Activated T-helper 2 cell treated with anti-CD3 and anti-CD28 coated beads, Interferon-gamma antibody, Interleukin-2, Interleukin-4, amounts not matched to agents 10 μg/mL and 5 μg/mL and 100 μg/mL, durations not matched to agents 14 hours and 24 hours and 36 hours (primary cell): ENCODE measurements around the gene WEE2. TPM values are rescaled to one million over a fixed set of nuclear protein-coding genes. Genes with fewer than 3 reads are reported as not detected.
"Not testable (repeated sequence)": the region's sequence is repeated elsewhere in the genome, so short reads cannot be mapped to it uniquely, and the experiment has no call there.

ENCODE experiments used
- DNase-seq: peaks from one replicate; pipeline ENCODE4 v3.0.0; 2021; ENCODE audit warnings: low spot score
- H3K27ac Mint-ChIP-seq: one replicate; pipeline ENCODE4 v1.8.0; 2021; ENCODE audit warnings: mixed read lengths
- H3K27me3 Mint-ChIP-seq: one replicate; pipeline ENCODE4 v1.8.0; 2021; ENCODE audit warnings: low read depth, mixed read lengths
- H3K36me3 Mint-ChIP-seq: one replicate; pipeline ENCODE4 v1.8.0; 2021; ENCODE audit warnings: low read depth, mixed read lengths
- H3K4me1 Mint-ChIP-seq: one replicate; pipeline ENCODE4 v1.8.0; 2021; ENCODE audit warnings: low read depth, mixed read lengths
- H3K4me3 Mint-ChIP-seq: one replicate; pipeline ENCODE4 v1.8.0; 2021; ENCODE audit warnings: low read depth, mild to moderate bottlenecking, moderate library complexity, mixed read lengths
- H3K9me3 Mint-ChIP-seq: one replicate; pipeline ENCODE4 v1.8.0; 2021; ENCODE audit warnings: mixed read lengths
- intact Hi-C: fragments of 100-400 bp; cut with micrococcal nuclease; formaldehyde crosslinking; loops from one replicate; pipeline ENCODE4 v1.15.1; 2023
- total RNA-seq: library from RNA; stranded (reverse); gene quantifications from 2 replicates; pipeline ENCODE4 v1.2.3, GENCODE V29; 2022

WEE2 gene
- total RNA-seq, 1 donor from 2014 or later: not detected

DNA sequence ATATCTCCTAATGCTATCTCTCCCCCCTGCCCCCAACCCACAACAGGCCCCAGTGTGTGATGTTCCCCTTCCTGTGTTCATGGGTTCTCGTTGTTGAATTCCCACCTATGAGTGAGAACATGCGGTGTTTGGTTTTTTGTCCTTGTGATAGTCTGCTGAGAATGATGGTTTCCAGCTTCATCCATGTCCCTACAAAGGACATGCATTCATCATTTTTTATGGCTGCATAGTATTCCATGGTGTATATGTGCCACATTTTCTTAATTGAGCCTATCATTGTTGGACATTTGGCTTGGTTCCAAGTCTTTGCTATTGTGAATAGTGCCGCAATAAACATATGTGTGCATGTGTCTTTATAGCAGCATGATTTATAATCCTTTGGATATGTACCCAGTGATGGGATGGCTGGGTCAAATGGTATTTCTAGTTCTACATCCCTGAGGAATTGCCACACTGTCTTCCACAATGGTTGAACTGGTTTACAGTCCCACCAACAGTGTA, 62.0 kb downstream of the WEE2 start:
- H3K9me3 Mint-ChIP-seq, H3K27ac Mint-ChIP-seq, DNase-seq, intact Hi-C loops, H3K27me3 Mint-ChIP-seq, H3K4me1 Mint-ChIP-seq, H3K4me3 Mint-ChIP-seq: not testable (repeated sequence)
- H3K36me3 Mint-ChIP-seq: peaks cover 12% of the 10 kb centered on the region

DNA sequence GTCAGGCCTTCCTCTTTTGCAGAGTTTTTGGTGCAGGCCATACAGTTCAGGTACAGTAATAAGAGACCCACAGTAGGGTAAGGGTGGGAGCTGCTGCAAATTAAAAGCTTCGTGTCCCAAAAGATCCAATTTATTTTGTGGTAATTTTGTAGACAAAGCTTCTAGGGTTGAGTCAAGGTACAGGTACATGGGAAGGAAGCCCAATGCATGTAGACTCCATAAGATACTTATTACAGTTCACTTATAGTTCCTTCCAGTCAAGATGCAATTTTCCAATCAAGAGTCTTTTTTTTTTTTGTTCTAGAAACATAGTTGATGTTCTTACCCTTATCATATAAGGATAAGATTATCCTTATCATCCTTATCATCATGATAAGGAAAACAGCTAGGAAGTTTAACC, 68.2 kb downstream of the WEE2 start, which contains the start of gene TAS2R4:
Gene TAS2R4, plus strand, starts transcription at position 301 of the 400 bp plus-strand sequence. CDS start 1,815 bp downstream, outside the sequence.
- Mint-ChIP-seq H3K27me3 (no peaks in the 10 kb centered on the region), H3K4me1 (no peaks in the 10 kb centered on the region), H3K27ac (no peak within 1 kb of the TSS), H3K36me3 (peaks cover 31% of the 10 kb centered on the region), H3K4me3 (no peak within 1 kb of the TSS), H3K9me3 (no peaks in the 10 kb centered on the region)
- intact Hi-C loops: no loop called here
- no peak for DNase-seq

Other genes starting within 250 kb of the WEE2 start
- 144 and 147 TPM in 2 replicates for gene AGK, start 156.9 kb upstream of the WEE2 start, total RNA-seq
- 32.0 and 32.8 TPM in 2 replicates for gene DENND11, start 6.2 kb upstream of the WEE2 start, total RNA-seq
- gene SSBP1, start 30.0 kb downstream of the WEE2 start, total RNA-seq: 244 and 245 TPM in 2 replicates
- gene TAS2R3, start 55.7 kb downstream of the WEE2 start, total RNA-seq: 1.2 and 1.5 TPM in 2 replicates
- gene TAS2R4, start 68.3 kb downstream of the WEE2 start, total RNA-seq: 0.78 and 0.94 TPM in 2 replicates
- gene TAS2R5, start 81.9 kb downstream of the WEE2 start, total RNA-seq: 0.60 and 0.62 TPM in 2 replicates
- not detected in 2 replicates for gene PRSS37, start 133.1 kb downstream of the WEE2 start, total RNA-seq
- not detected in 2 replicates for gene OR9A4, start 208.0 kb downstream of the WEE2 start, total RNA-seq
- gene CLEC5A, start 238.6 kb downstream of the WEE2 start, total RNA-seq: not detected in 2 replicates